CMK (cell line): ENCODE data around the gene NAA80.

Experiments used
- DNase-seq: peaks from one replicate; pipeline ENCODE4 v3.0.0-alpha.2; 2010; ENCODE audit warnings: low read depth

The NAA80 gene

GRCh38 chr3:50255251-50255615, 44.0 kb downstream of the NAA80 start:
- DNase-seq: no peak

- DNase-seq: no peak
Measured at GRCh38 chr3:50254577-50255250, 44.5 kb downstream of the NAA80 start.

- no peak for DNase-seq
Measured at GRCh38 chr3:50251220-50251619, 48.0 kb downstream of the NAA80 start.

- DNase-seq: no peak
Measured at GRCh38 chr3:50250514-50250913, 48.7 kb downstream of the NAA80 start.

- no peak for DNase-seq
Measured at GRCh38 chr3:50249457-50249856, 49.7 kb downstream of the NAA80 start.

- DNase-seq: no peak
Measured at GRCh38 chr3:50248387-50248786, 50.8 kb downstream of the NAA80 start.

GRCh38 chr3:50246517-50246954, 52.7 kb downstream of the NAA80 start:
- DNase-seq: no peak
